GM10266 (cell line): Measurements from ENCODE around the gene UMPS.

Source experiments
- DNase-seq: peaks from one replicate; pipeline ENCODE4 v3.0.0; 2012; ENCODE audit errors: extremely low spot score
- TF ChIP-seq, protein P1 (sequence below): IDR thresholded peaks from 2 replicates; pipeline ENCODE4 v1.5.1; 2012; ENCODE audit warnings: mild to moderate bottlenecking, low read depth; ENCODE audit not compliant: control insufficient read depth, insufficient read depth; ENCODE audit errors: missing control alignments

UMPS gene

DNA sequence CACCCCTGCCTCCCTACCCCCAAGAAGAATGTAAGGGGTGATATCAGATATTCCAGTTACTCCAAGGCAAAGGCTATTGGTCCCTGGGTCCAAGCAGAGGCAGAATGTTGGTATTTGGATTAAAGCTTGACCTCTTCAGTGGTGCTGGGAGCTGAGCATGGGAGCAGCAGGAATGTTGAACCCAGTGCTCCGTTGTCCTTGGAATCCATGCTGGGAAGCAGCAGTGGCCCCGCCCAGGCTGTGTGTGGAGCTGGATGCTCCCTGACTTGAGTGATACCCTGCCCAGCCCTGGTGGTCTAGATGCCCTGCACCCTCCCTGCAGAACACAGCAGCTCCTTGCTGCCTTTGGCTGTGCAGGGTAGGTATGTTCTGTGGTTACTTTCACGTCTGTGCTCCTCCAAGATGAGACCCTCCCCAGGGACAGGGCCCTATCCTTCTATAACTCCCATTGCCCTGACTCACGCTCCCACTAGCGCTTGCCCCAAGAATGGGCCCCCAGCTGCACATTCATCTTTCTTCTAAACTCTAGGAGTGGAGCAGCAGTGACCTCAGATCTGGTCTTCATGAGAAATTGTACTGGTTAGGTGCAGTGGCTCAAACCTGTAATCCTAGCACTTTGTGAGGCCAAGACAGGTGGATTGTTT is 35.1 kb downstream of the UMPS start:
- no peak for DNase-seq
- TF ChIP-seq, protein P1, sequence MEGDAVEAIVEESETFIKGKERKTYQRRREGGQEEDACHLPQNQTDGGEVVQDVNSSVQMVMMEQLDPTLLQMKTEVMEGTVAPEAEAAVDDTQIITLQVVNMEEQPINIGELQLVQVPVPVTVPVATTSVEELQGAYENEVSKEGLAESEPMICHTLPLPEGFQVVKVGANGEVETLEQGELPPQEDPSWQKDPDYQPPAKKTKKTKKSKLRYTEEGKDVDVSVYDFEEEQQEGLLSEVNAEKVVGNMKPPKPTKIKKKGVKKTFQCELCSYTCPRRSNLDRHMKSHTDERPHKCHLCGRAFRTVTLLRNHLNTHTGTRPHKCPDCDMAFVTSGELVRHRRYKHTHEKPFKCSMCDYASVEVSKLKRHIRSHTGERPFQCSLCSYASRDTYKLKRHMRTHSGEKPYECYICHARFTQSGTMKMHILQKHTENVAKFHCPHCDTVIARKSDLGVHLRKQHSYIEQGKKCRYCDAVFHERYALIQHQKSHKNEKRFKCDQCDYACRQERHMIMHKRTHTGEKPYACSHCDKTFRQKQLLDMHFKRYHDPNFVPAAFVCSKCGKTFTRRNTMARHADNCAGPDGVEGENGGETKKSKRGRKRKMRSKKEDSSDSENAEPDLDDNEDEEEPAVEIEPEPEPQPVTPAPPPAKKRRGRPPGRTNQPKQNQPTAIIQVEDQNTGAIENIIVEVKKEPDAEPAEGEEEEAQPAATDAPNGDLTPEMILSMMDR: no peak

- no peak for DNase-seq
- TF ChIP-seq, protein P1: no peak
These were observed 36.2 kb downstream of the UMPS start for GRCh38 chr3:124766113-124767095.

- DNase-seq: no peak
- TF ChIP-seq, protein P1: no peak
These were observed 37.0 kb downstream of the UMPS start for GRCh38 chr3:124767264-124767663.

DNA sequence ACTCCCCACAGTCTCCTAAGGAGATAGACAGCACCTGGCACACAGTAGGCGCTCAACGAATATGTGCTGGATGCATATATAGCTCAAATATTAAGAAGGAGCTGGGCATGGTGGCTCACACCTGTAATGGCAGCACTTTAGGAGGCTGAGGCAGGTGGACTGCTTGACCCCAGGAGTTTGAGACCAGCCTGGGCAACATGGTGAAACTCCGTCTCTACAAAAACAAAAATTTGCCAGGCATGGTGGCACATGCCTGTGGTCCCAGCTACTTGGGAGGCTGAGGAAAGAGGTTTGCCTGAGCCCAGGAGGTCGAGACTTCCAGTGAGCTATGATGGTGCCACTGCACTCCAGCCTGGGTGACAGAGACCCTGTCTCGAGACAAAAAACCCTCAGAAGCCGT is 37.4 kb downstream of the UMPS start:
- TF ChIP-seq, protein P1: no peak

DNA sequence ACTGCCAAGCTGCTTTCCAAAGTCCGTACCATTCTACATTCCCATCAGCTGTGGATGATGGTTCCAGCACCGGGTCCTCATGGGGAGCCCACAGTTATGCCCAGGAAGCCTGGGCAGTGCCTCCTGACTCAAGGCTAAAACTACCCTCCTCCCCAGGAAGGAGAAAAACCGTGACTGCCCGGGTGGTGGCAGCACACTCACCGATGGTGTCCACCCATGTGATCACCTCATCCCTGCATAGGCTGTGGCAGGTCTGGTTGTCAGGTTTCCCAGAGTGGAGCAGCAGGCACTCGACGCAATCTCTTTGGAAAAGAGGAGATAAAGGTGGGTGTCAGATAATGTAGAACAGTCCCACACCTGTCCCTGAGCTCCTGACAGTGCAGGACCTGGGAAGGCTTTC is 38.6 kb downstream of the UMPS start:
- TF ChIP-seq, protein P1: peak; percentile 68
- DNase-seq: peak; percentile 68

More for the DNA sequence above, 37.4 kb downstream of the UMPS start:
- DNase-seq: no peak

- TF ChIP-seq, protein P1: no peak
- DNase-seq: no peak
These were observed 39.2 kb downstream of the UMPS start for GRCh38 chr3:124769462-124769861.
